HG02884 (cell line): ENCODE data around the gene UNC93A.

Experiments used
- ATAC-seq: cut with Tn5 transposase; IDR thresholded peaks from one replicate; pipeline ENCODE4 v1.9.1; 2021; ENCODE audit warnings: mild to moderate bottlenecking, moderate library complexity; ENCODE audit not compliant: unreplicated experiment

Gene UNC93A

DNA sequence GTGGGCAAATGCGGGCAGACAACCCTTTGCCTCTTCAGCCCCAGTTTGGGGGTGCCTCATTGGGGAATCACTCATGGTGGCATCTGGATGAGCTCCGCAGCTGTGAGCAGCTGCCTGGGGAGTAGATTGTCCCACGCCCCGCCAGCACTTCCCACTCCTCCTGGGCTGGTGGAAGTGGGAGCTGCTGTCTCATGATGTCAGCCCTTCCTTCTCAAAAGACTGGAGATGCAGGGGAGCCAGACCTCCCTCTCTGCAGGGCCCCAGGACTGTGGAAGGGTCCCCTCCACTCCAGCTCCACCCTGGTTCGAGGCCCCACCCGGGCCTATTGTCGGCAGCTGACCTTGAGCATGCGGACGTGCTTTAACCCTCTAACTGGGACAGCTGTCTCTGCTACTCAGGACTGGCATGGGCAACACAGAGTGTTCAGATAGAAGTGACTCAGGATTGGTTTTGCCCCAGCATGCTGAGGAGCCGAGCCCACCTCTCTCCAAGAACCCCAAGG, 2.0 kb downstream of the UNC93A start:
- no peak for ATAC-seq

DNA sequence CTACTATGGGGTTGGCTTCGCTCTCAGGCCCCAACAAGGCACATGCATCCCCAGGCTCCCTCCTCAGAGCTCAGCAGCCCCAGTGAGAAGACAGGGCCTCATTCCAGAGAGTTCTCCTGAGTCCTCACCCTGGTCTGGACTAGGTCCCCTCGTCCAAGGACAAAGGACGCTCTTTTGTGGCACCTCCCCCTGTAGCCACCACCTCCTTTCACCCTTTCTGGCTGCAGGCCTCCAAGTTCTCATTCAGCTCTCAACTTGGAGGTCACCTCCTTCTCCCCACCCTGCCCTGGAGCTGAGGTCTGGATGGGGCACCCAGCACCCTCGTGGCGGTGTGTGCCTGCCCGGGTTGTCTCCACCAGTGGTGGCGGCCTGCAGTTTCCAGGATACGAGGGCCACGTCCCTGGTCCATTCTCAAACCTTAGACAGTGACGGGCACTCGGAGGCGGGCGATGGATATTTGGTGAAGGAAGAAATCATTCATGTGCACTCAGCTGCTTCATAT, 2.5 kb downstream of the UNC93A start:
- no peak for ATAC-seq

- no peak for ATAC-seq
These were observed 3.1 kb downstream of the UNC93A start for GRCh38 chr6:167294241-167294640.

GRCh38 chr6:167294651-167295494, 3.8 kb downstream of the UNC93A start:
- ATAC-seq: no peak

GRCh38 chr6:167295495-167296292, 4.6 kb downstream of the UNC93A start:
- no peak for ATAC-seq

DNA sequence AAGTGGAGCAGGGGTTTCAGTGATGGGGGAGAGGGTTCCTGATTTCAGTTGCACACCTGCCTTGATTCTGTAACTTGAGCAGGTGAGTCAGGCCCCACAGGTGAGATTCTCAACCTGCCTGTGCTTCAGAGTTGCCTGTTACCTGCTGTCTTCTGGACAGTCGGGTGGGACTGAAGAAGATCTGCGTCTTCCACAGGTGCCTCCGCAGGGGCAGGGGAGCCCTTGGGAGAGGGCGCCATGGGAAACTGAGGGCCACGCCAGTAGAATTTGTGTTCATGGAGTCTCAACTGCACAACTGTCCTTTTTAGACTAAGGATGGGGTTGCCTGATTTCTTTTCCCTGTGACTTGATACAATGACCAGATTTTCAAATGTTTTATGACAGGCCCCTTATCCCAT, 5.2 kb downstream of the UNC93A start:
- ATAC-seq: no peak

DNA sequence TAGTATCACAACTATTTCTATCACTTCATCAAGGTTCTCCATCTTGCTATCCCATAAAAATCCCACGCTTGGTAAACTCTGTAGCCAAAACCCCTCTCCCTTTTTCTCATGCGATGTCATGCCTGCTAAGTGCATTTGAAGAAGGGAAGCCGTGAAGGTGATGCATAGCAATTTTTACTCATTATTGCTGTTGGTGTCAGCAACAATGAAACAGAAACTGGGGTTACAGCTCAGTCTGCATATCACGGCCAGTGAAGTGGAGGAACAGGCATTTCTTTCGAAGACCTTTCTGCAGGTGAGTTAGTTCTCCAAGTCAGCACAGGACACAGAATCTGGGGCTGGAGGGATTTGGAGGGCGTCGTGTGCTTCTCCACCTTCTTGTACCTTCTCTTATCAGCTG, 5.8 kb downstream of the UNC93A start:
- ATAC-seq: no peak

DNA sequence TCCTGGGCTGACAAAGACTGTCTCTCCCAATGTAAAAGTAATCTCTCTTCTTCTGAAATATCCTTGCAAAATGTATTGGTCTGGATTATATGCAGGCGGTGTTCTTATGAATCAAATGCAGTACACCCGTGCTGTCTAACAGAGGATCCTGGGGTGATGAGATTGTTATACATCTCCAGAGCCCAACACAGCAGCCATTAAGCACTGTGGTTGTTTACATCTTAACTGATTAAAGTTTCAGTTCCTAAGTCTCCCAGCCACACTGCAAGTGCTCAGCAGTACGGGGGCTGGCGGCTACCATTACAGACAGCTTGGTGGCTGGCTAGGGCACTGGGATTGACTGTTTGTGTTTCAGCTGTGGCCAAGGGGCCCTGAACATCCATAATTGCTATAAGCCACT, 7.0 kb downstream of the UNC93A start:
- no peak for ATAC-seq

DNA sequence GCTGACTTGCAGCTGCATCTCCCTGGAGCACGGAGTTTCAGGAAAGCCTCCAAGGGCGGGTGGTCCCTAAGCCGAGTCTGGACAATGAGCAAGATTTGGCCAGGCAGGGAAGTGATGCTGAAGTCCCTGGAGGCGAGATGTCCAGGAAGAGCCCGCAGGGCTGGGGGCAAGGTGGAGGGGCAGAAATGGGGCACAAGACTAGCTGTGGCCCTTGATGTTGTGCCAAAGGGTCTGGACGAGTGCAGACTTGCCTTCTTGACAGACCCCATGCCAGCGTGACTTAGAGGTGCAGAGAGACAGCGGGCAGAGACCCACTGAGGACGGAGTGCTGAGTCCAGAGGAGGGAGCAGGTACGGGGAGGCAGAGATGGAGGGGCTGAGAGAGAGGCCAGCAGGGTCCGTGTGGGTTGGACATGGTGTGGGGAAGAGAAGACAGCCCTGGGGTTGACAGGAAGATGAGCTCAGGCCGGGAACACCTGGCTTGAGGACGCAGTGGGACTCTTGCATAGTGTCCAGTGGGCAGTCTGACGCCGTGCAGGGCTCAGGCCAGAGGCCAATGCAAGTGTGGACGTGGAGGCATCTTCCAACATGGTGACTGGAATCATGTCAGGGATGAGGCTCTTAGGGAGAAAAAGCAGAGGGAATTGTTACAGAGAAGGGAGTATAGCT, 8.7 kb downstream of the UNC93A start:
- no peak for ATAC-seq

GRCh38 chr6:167300902-167301777, 10.0 kb downstream of the UNC93A start:
- no peak for ATAC-seq

- no peak for ATAC-seq
These were observed 11.0 kb downstream of the UNC93A start for GRCh38 chr6:167302074-167302473.

DNA sequence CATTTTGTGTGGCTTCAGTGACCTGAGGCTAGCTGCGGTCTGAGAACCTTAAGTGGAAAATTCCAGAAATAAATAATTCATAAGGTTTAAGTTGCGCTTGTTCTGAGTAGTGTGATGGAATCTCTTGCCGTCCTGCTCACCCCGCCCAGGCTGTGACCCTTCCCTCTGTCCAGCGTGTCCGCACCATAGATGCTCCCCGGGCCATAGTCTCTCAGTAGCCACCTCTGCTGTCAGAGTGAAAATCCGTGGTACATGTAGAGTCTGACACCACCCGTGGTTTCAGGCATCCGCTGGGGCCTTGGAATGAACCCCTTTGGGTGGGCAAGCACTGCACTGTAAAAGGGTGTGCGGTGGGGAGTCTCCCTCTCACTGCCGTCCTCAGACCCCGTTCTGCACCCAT, 11.7 kb downstream of the UNC93A start:
- ATAC-seq: no peak

- no peak for ATAC-seq
These were observed 12.8 kb downstream of the UNC93A start for GRCh38 chr6:167303675-167304625.

GRCh38 chr6:167304912-167305311, 13.8 kb downstream of the UNC93A start:
- ATAC-seq: no peak

DNA sequence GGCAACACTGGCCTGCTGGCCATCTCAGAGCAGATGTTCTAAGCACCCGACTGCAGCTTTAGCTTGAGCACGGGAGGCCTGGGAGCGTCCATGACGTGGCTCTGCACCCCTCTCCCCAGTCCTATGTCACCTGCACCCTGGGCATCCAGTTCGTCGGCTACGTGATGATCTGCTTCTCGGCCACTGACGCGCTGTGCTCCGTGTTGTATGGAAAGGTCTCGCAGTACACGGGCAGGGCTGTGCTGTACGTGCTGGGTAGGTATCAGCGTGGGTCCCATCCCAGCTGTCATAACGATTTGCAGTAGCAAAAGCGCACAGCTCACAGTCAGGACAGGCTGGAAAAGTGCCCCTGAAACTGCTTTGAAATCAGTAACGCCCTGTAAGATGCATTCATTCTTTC, 14.7 kb downstream of the UNC93A start:
- ATAC-seq: no peak

DNA sequence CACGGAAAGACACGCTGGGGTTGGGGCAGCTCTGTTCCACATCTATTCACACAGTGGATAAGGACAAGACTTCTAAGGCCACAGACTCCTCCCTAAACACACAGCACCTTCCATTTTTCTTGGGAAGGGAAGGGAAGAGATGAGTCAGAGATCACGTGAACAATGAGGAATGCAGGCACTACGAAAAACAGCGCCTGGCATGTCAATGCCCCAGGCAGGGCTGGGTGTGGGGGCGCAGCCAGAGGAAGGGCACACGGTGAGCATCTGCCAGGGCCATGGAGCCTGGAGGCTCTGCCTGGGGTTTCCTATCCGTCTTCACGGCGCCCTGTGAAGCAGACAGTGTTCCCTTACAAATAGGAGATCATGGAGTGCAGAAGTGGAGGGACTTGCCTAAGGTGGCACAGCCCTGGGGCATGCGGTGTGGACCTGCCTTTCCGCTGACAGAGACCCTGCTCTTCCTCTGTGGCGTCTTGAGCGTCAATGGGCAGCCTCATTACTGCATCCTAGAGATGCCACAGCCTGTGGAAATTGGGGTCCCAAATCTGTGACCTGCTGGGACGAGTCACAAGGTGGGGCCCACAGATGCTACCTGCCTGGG, 15.4 kb downstream of the UNC93A start:
- no peak for ATAC-seq

DNA sequence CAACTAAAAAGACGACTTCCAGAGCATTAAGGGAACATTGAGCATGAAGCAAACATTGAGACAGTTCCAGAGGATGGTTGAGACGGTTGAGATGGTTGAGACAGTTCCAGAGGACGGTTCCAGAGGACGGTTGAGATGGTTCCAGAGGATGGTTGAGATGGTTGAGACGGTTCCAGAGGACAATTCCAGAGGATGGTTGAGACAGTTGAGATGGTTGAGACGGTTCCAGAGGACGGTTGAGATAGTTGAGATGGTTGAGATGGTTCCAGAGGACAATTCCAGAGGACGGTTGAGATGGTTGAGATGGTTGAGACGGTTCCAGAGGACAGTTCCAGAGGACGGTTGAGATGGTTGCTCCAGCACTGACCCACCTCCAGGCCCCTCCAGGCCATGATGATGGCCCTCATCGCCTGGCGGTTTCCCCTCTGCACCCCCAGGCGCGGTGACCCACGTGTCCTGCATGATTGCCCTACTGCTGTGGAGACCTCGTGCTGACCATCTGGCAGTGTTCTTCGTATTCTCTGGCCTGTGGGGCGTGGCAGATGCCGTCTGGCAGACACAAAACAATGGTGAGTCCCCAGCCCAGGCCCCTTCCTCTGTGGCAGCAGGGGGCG, 16.3 kb downstream of the UNC93A start:
- ATAC-seq: no peak

- no peak for ATAC-seq
These were observed 17.1 kb downstream of the UNC93A start for GRCh38 chr6:167308207-167308606.
